ENCODE data around the gene FNBP1L. TPM values are rescaled to one million over a fixed set of nuclear protein-coding genes. Genes with fewer than 3 reads are reported as not detected.
A peak's percentile ranks its signal among the peaks of the same experiment; 100 is the strongest.

FNBP1L gene
- total RNA-seq, 1 donor from 2014 or later, result 251 TPM

GRCh38 chr1:93441589-93441988 is 6.3 kb upstream of the FNBP1L start:
- Mint-ChIP-seq H3K36me3 (ENCODE audit: unreplicated experiment) (no peaks in the 10 kb centered on the region), H3K4me1 (ENCODE audit: low read depth, unreplicated experiment) (peaks cover 2% of the 10 kb centered on the region), H3K4me3 (ENCODE audit: unreplicated experiment) (no peak overlapping the region), H3K9me3 (ENCODE audit: unreplicated experiment) (peaks cover under 1% of the 10 kb centered on the region), H3K27me3 (ENCODE audit: unreplicated experiment) (peaks cover under 1% of the 10 kb centered on the region), H3K27ac (ENCODE audit: unreplicated experiment) (no peak overlapping the region)
- no peak for TF ChIP-seq CTCF (IDR thresholded peaks at IDR 0.05; ENCODE audit: partially characterized antibody, unreplicated experiment)
- DNase-seq, result no peak

- peaks cover 2% of the 10 kb centered on the region for H3K4me1 Mint-ChIP-seq (ENCODE audit: low read depth, unreplicated experiment)
- TF ChIP-seq CTCF (IDR thresholded peaks at IDR 0.05; ENCODE audit: partially characterized antibody, unreplicated experiment), result no peak
- H3K4me3 Mint-ChIP-seq (ENCODE audit: unreplicated experiment), result no peak overlapping the region
- DNase-seq, result no peak
- peaks cover 2% of the 10 kb centered on the region for H3K27me3 Mint-ChIP-seq (ENCODE audit: unreplicated experiment)
- no peaks in the 10 kb centered on the region for H3K36me3 Mint-ChIP-seq (ENCODE audit: unreplicated experiment)
- peaks cover 5% of the 10 kb centered on the region for H3K9me3 Mint-ChIP-seq (ENCODE audit: unreplicated experiment)
- H3K27ac Mint-ChIP-seq (ENCODE audit: unreplicated experiment), result peak overlapping the region; percentile 31
These were observed 5.8 kb upstream of the FNBP1L start for GRCh38 chr1:93442008-93442666.

- TF ChIP-seq CTCF (IDR thresholded peaks at IDR 0.05; ENCODE audit: partially characterized antibody, unreplicated experiment), result no peak
- H3K27me3 Mint-ChIP-seq (ENCODE audit: unreplicated experiment), result peaks cover 6% of the 10 kb centered on the region
- H3K27ac Mint-ChIP-seq (ENCODE audit: unreplicated experiment), result no peak overlapping the region
- H3K4me1 Mint-ChIP-seq (ENCODE audit: low read depth, unreplicated experiment), result peaks cover 2% of the 10 kb centered on the region
- no peak for DNase-seq
- no peaks in the 10 kb centered on the region for H3K36me3 Mint-ChIP-seq (ENCODE audit: unreplicated experiment)
- H3K9me3 Mint-ChIP-seq (ENCODE audit: unreplicated experiment), result peaks cover 9% of the 10 kb centered on the region
- H3K4me3 Mint-ChIP-seq (ENCODE audit: unreplicated experiment), result no peak overlapping the region
These were observed 5.2 kb upstream of the FNBP1L start for GRCh38 chr1:93442741-93443140.

GRCh38 chr1:93443454-93443853 is 4.5 kb upstream of the FNBP1L start:
- no peak overlapping the region for H3K4me3 Mint-ChIP-seq (ENCODE audit: unreplicated experiment)
- H3K27me3 Mint-ChIP-seq (ENCODE audit: unreplicated experiment), result peaks cover 6% of the 10 kb centered on the region
- peaks cover 2% of the 10 kb centered on the region for H3K4me1 Mint-ChIP-seq (ENCODE audit: low read depth, unreplicated experiment)

More at GRCh38 chr1:93443454-93443853, 4.5 kb upstream of the FNBP1L start:
- TF ChIP-seq CTCF (IDR thresholded peaks at IDR 0.05; ENCODE audit: partially characterized antibody, unreplicated experiment), result no peak
- DNase-seq, result no peak
- no peak overlapping the region for H3K27ac Mint-ChIP-seq (ENCODE audit: unreplicated experiment)
- peaks cover 9% of the 10 kb centered on the region for H3K9me3 Mint-ChIP-seq (ENCODE audit: unreplicated experiment)
- no peaks in the 10 kb centered on the region for H3K36me3 Mint-ChIP-seq (ENCODE audit: unreplicated experiment)

Measured in glutamatergic neuron (in vitro differentiated cells).